ENCODE data around the gene TRPM1. TPM values are rescaled to one million over a fixed set of nuclear protein-coding genes. Genes with fewer than 3 reads are reported as not detected.

Gene TRPM1
- total and polyA plus RNA-seq, 9 donors: 0.12 TPM; not detected in 8

GRCh38 chr15:31024979-31025378 is 76.5 kb downstream of the TRPM1 start:
- DNase-seq: no peak
- Histone ChIP-seq H3K9me3 (no peaks in the 10 kb centered on the region), H3K4me3 (no peak overlapping the region), H3K27me3 (no peaks in the 10 kb centered on the region), H3K4me1 (ENCODE audit: insufficient read depth) (peaks cover 1% of the 10 kb centered on the region), H3K27ac (no peak overlapping the region), H3K36me3 (no peaks in the 10 kb centered on the region)
- WGBS, 3 donors: 56 to 68% (median 66%) methylated on average over 3 of the region's 3 CpGs
- intact Hi-C loops (cut with DNase I): no loop called here
- TF ChIP-seq EP300 (IDR thresholded peaks at IDR 0.05): no peak
- no peak for TF ChIP-seq CTCF (IDR thresholded peaks at IDR 0.05)
- no peak for TF ChIP-seq POLR2A (IDR thresholded peaks at IDR 0.05)

GRCh38 chr15:31024330-31024729 is 77.2 kb downstream of the TRPM1 start:
- 0 to 2% (median 2%) methylated on average over 5 of the region's 5 CpGs for WGBS, 3 donors
- TF ChIP-seq EP300 (IDR thresholded peaks at IDR 0.05) (no peak), CTCF (IDR thresholded peaks at IDR 0.05) (no peak), POLR2A (IDR thresholded peaks at IDR 0.05) (no peak)

GRCh38 chr15:31023841-31024240 is 77.7 kb downstream of the TRPM1 start:
- Histone ChIP-seq H3K27ac (no peak overlapping the region), H3K27me3 (no peaks in the 10 kb centered on the region), H3K4me1 (ENCODE audit: insufficient read depth) (peaks cover 1% of the 10 kb centered on the region), H3K36me3 (no peaks in the 10 kb centered on the region), H3K9me3 (no peaks in the 10 kb centered on the region), H3K4me3 (no peak overlapping the region)
- no peak for DNase-seq
- intact Hi-C loops (cut with DNase I): no loop called here
- TF ChIP-seq POLR2A (IDR thresholded peaks at IDR 0.05) (no peak), EP300 (IDR thresholded peaks at IDR 0.05) (no peak), CTCF (IDR thresholded peaks at IDR 0.05) (no peak)
- WGBS, 3 donors: 71 to 73% (median 72%) methylated on average over 5 of the region's 5 CpGs

More at GRCh38 chr15:31024330-31024729, 77.2 kb downstream of the TRPM1 start:
- Histone ChIP-seq H3K27me3 (no peaks in the 10 kb centered on the region), H3K4me3 (no peak overlapping the region), H3K27ac (no peak overlapping the region), H3K9me3 (no peaks in the 10 kb centered on the region), H3K36me3 (no peaks in the 10 kb centered on the region), H3K4me1 (ENCODE audit: insufficient read depth) (peaks cover 1% of the 10 kb centered on the region)
- intact Hi-C loops (cut with DNase I): no loop called here
- no peak for DNase-seq

GRCh38 chr15:31021067-31021665 is 80.4 kb downstream of the TRPM1 start:
- intact Hi-C loops (cut with DNase I): no loop called here

More at GRCh38 chr15:31021067-31021665, 80.4 kb downstream of the TRPM1 start:
- 94 to 100% (median 97%) methylated on average over 5 of the region's 5 CpGs for WGBS, 3 donors
- H3K27ac ChIP-seq: no peak overlapping the region
- no peak overlapping the region for H3K4me3 ChIP-seq
- no peak for DNase-seq
- TF ChIP-seq POLR2A (IDR thresholded peaks at IDR 0.05) (no peak), EP300 (IDR thresholded peaks at IDR 0.05) (no peak), CTCF (IDR thresholded peaks at IDR 0.05) (no peak)
- no peaks in the 10 kb centered on the region for H3K9me3 ChIP-seq
- H3K4me1 ChIP-seq (ENCODE audit: insufficient read depth): peaks cover 1% of the 10 kb centered on the region
- no peaks in the 10 kb centered on the region for H3K36me3 ChIP-seq
- H3K27me3 ChIP-seq: no peaks in the 10 kb centered on the region
